Neural cell (in vitro differentiated cells): ENCODE results near the gene TMCC1. TPM values are rescaled to one million over a fixed set of nuclear protein-coding genes. Genes with fewer than 3 reads are reported as not detected.
"Not testable (repeated sequence)": the region's sequence is repeated elsewhere in the genome, so short reads cannot be mapped to it uniquely, and the experiment has no call there.

ENCODE experiments used
- H2AFZ ChIP-seq: fragments of 200-600, 300-800 bp; sonication (generic), shearing (Covaris generic); 2 replicates; pipeline ENCODE4 v1.6.0; 2014; ENCODE audit warnings: low read depth, mild to moderate bottlenecking, antibody characterized with exemption, low read length, moderate library complexity
- H3F3A ChIP-seq: fragments of 200-600 bp; shearing (Covaris generic); 2 replicates; pipeline ENCODE4 v1.6.1; 2016; ENCODE audit warnings: mild to moderate bottlenecking, moderate library complexity, mixed read lengths, antibody characterized with exemption, low read length; ENCODE audit not compliant: insufficient read depth, poor library complexity, severe bottlenecking
- H3K27ac ChIP-seq: fragments of 200-600, 300-800 bp; sonication (generic), shearing (Covaris generic); 2 replicates; pipeline ENCODE4 v1.5.1; 2014; ENCODE audit warnings: mild to moderate bottlenecking, low read length, moderate library complexity
- H3K27me3 ChIP-seq: fragments of 300-800, 200-600 bp; sonication (generic), shearing (Covaris generic); 2 replicates; pipeline ENCODE4 v1.6.0; 2014; ENCODE audit warnings: mild to moderate bottlenecking, low read depth, low read length, moderate library complexity; ENCODE audit not compliant: insufficient read depth
- H3K36me3 ChIP-seq: fragments of 300-800, 200-600 bp; sonication (generic), shearing (Covaris generic); 2 replicates; pipeline ENCODE4 v1.5.1; 2014; ENCODE audit warnings: mild to moderate bottlenecking, antibody characterized with exemption, low read length, moderate library complexity; ENCODE audit not compliant: insufficient read depth
- H3K4me2 ChIP-seq: fragments of 300-800, 200-600 bp; sonication (generic), shearing (Covaris generic); 2 replicates; pipeline ENCODE4 v1.6.0; 2014; ENCODE audit warnings: mild to moderate bottlenecking, low read length
- H3K4me3 ChIP-seq: fragments of 300-800, 200-600 bp; sonication (generic), shearing (Covaris generic); 2 replicates; pipeline ENCODE4 v1.5.1; 2014; ENCODE audit warnings: mild to moderate bottlenecking, low read length, moderate library complexity
- H3K79me2 ChIP-seq: fragments of 200-600 bp; shearing (Covaris generic); replicated peaks from 2 replicates; pipeline ENCODE4 v1.6.0; 2014; ENCODE audit warnings: mild to moderate bottlenecking, low read length, moderate library complexity; ENCODE audit not compliant: insufficient read depth
- H3K9ac ChIP-seq: fragments of 300-800, 200-600 bp; sonication (generic), shearing (Covaris generic); 2 replicates; pipeline ENCODE4 v1.6.1; 2016; ENCODE audit warnings: mild to moderate bottlenecking, low read length, mixed read lengths
- H3K9me2 ChIP-seq: fragments of 200-600 bp; shearing (Covaris generic); 2 replicates; pipeline ENCODE4 v1.6.1; 2016; ENCODE audit warnings: mild to moderate bottlenecking, low read length, mixed read lengths; ENCODE audit not compliant: insufficient read depth
- H3K9me3 ChIP-seq: fragments of 200-600, 300-800 bp; sonication (generic), shearing (Covaris generic); 2 replicates; pipeline ENCODE4 v1.6.1; 2016; ENCODE audit warnings: mild to moderate bottlenecking, mixed run types, low read length, moderate library complexity, mixed read lengths
- H4K20me1 ChIP-seq: fragments of 200-600 bp; shearing (Covaris generic); 2 replicates; pipeline ENCODE4 v1.6.1; 2016; ENCODE audit warnings: mild to moderate bottlenecking, mixed run types; ENCODE audit not compliant: insufficient read depth
- CTCF ChIP-seq: fragments of 450-650 bp; IDR thresholded peaks from 2 replicates; pipeline ENCODE4 v1.5.1; 2014; ENCODE audit warnings: antibody characterized with exemption, mild to moderate bottlenecking, moderate library complexity; ENCODE audit not compliant: poor library complexity, severe bottlenecking
- EP300 ChIP-seq: fragments of 450-650 bp; conservative IDR thresholded peaks from 2 replicates; pipeline ENCODE4 v1.6.1; 2014; ENCODE audit warnings: antibody characterized with exemption, mild to moderate bottlenecking, moderate library complexity; ENCODE audit not compliant: poor library complexity, severe bottlenecking
- EZH2 ChIP-seq: fragments of 200-600, 300-800 bp; shearing (Covaris generic), sonication (generic); IDR thresholded peaks from 2 replicates; pipeline ENCODE4 v1.6.1; 2014; ENCODE audit warnings: antibody characterized with exemption, low read length, borderline replicate concordance, mild to moderate bottlenecking; ENCODE audit not compliant: insufficient read depth, poor library complexity, severe bottlenecking
- MXI1 ChIP-seq: fragments of 450-650 bp; conservative IDR thresholded peaks from 2 replicates; pipeline ENCODE4 v1.6.1; 2014; ENCODE audit warnings: antibody characterized with exemption, mild to moderate bottlenecking; ENCODE audit not compliant: poor library complexity, severe bottlenecking
- POLR2AphosphoS5 ChIP-seq: IDR thresholded peaks from 2 replicates; pipeline ENCODE4 v1.6.1; 2012
- RAD21 ChIP-seq: fragments of 450-650 bp; conservative IDR thresholded peaks from 2 replicates; pipeline ENCODE4 v1.6.1; 2014; ENCODE audit warnings: antibody characterized with exemption, mild to moderate bottlenecking, moderate library complexity
- REST ChIP-seq: IDR thresholded peaks from 2 replicates; pipeline ENCODE4 v1.6.1; 2012; ENCODE audit warnings: borderline replicate concordance
- SMC3 ChIP-seq: fragments of 450-650 bp; conservative IDR thresholded peaks from 2 replicates; pipeline ENCODE4 v1.6.1; 2014; ENCODE audit warnings: antibody characterized with exemption, mild to moderate bottlenecking, moderate library complexity; ENCODE audit not compliant: poor library complexity
- TAF1 ChIP-seq: IDR thresholded peaks from 2 replicates; pipeline ENCODE4 v1.6.1; 2012; ENCODE audit warnings: low read depth
- polyA plus RNA-seq: library from polyadenylated mRNA; depleted of rRNA; stranded (reverse); fragments of >200 nt; gene quantifications from 2 replicates; pipeline ENCODE4 v1.2.3, GENCODE V29; 2014

The TMCC1 gene
- polyA plus RNA-seq, 1 donor from 2014 or later: 25.0 TPM

- Histone ChIP-seq H3K79me2 (peaks cover 25% of the 10 kb centered on the region), H4K20me1 (no peaks in the 10 kb centered on the region), H3K36me3 (no peaks in the 10 kb centered on the region), H3K9me2 (no peaks in the 10 kb centered on the region), H3F3A (no peaks in the 10 kb centered on the region), H2AFZ (no peak overlapping the region), H3K27me3 (no peaks in the 10 kb centered on the region), H3K27ac (no peak overlapping the region), H3K4me3 (no peak overlapping the region), H3K4me2 (no peak overlapping the region), H3K9me3 (no peaks in the 10 kb centered on the region), H3K9ac (no peak overlapping the region)
- TF ChIP-seq TAF1 (no peak), RAD21 (no peak), MXI1 (no peak), CTCF (no peak)
These were observed 136.6 kb downstream of the TMCC1 start for GRCh38 chr3:129756871-129757270.

- not testable (repeated sequence) for H2AFZ ChIP-seq, H3K36me3 ChIP-seq, H4K20me1 ChIP-seq, H3K9ac ChIP-seq, H3K27ac ChIP-seq, H3K4me3 ChIP-seq, H3F3A ChIP-seq, H3K27me3 ChIP-seq, H3K9me3 ChIP-seq, H3K4me2 ChIP-seq, H3K9me2 ChIP-seq
- peaks cover 32% of the 10 kb centered on the region for H3K79me2 ChIP-seq
These were observed 142.4 kb downstream of the TMCC1 start for GRCh38 chr3:129751105-129751504.

GRCh38 chr3:129749692-129750091, 143.8 kb downstream of the TMCC1 start:
- Histone ChIP-seq H3K4me3 (no peak overlapping the region), H3K9me2 (no peaks in the 10 kb centered on the region), H4K20me1 (peaks cover 4% of the 10 kb centered on the region)

More at GRCh38 chr3:129749692-129750091, 143.8 kb downstream of the TMCC1 start:
- TF ChIP-seq REST (no peak), POLR2AphosphoS5 (no peak), CTCF (no peak), TAF1 (no peak), MXI1 (no peak), EZH2 (no peak), SMC3 (no peak), RAD21 (no peak), EP300 (no peak)
- Histone ChIP-seq H3K36me3 (no peaks in the 10 kb centered on the region), H3F3A (no peaks in the 10 kb centered on the region), H2AFZ (no peak overlapping the region), H3K9ac (no peak overlapping the region), H3K79me2 (peaks cover 25% of the 10 kb centered on the region), H3K27ac (no peak overlapping the region), H3K4me2 (no peak overlapping the region), H3K27me3 (no peaks in the 10 kb centered on the region), H3K9me3 (no peaks in the 10 kb centered on the region)
